Heart left ventricle (tissue), 13 donors: ENCODE measurements around the gene GTF2H4.

Experiments
- POLR2A ChIP-seq, 2 donors: fragments of 450-650 bp; IDR thresholded peaks; one replicate each; pipeline ENCODE4 v1.6.1; 2017; ENCODE audit warnings: antibody characterized with exemption in 2 of 2, mild to moderate bottlenecking in 2 of 2, moderate library complexity in 2 of 2
- TF ChIP-seq, protein P1 (sequence below), 12 donors: fragments of 200-600 bp; sonication (generic) in 4 of 12; IDR thresholded peaks; one replicate each; pipeline versions ENCODE4 v1.5.0 to v1.8.0; 2018 to 2022; ENCODE audit warnings: antibody characterized with exemption in 12 of 12, mild to moderate bottlenecking in 5 of 12
- donor health status: ischemic (EF 13 %, LVEDD 7.1; RV severe dilation, severe dysfunction).
- donor health status: DM: no; HTN: yes; CAD: no.
- donor health status: DM: no; HTN: no; CAD: no.
- donor health status: ischemic (EF 25% LVEDD 6.9; RV normal size, moderate dysfunction).
- donor health status: ischemic (EF 25% LVEDD 5.7; RV mildly dilated, moderate dysfunction).
- donor health status: ischemic (EF 35%, LVEDD 5.7; RV mildly dilated, moderate dysfunction).
- donor health status: nonischemic (EF 11% LVEDD 7.7; RV severe dilation, severe dysfunction).
- donor health status: DM: yes; HTN: yes; CAD: no.
- donor health status: PGD.
- donor health status: ischemic (EF 29% LVEDD 5.4; RV normal size, mild dysfunction).
- donor health status: nonischemic (EF 23%, LVEDD 6.1; RV moderate dilation, normal function).

DNA sequence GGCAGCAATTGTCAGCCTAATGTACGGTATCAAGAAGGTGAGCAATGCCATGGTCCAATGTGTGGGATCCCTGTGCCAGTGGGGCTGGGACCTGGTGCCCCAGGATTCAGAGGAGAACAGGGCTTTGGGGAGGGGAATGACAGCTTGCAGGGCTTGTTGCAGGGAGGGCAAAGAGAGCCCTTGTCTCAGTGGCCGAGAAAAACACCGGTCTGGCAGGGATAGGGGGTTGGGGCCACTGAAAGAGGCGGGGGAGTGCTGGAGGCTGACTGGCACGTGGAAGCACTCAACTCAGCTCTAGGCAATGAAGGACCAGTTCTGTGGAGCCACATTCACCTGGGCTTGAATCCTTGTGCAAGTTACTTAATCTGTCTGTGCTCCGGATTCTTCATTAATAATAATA is 29.3 kb downstream of the GTF2H4 start:
- TF ChIP-seq, protein P1, sequence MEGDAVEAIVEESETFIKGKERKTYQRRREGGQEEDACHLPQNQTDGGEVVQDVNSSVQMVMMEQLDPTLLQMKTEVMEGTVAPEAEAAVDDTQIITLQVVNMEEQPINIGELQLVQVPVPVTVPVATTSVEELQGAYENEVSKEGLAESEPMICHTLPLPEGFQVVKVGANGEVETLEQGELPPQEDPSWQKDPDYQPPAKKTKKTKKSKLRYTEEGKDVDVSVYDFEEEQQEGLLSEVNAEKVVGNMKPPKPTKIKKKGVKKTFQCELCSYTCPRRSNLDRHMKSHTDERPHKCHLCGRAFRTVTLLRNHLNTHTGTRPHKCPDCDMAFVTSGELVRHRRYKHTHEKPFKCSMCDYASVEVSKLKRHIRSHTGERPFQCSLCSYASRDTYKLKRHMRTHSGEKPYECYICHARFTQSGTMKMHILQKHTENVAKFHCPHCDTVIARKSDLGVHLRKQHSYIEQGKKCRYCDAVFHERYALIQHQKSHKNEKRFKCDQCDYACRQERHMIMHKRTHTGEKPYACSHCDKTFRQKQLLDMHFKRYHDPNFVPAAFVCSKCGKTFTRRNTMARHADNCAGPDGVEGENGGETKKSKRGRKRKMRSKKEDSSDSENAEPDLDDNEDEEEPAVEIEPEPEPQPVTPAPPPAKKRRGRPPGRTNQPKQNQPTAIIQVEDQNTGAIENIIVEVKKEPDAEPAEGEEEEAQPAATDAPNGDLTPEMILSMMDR (IDR thresholded peaks at IDR 0.05): no peak
- TF ChIP-seq POLR2A (IDR thresholded peaks at IDR 0.05): no peak
